Smooth muscle cell of the brain vasculature (primary cell): ENCODE measurements around the gene NTHL1.

ENCODE experiments used
- DNase-seq: peaks from one replicate; pipeline ENCODE4 v3.0.0-alpha.2; 2012; ENCODE audit warnings: low read depth, low spot score

Gene NTHL1

GRCh38 chr16:1997494-1998359 is 49.9 kb downstream of the NTHL1 start:
- no peak for DNase-seq

GRCh38 chr16:1993731-1994131 is 53.9 kb downstream of the NTHL1 start:
- no peak for DNase-seq

DNA sequence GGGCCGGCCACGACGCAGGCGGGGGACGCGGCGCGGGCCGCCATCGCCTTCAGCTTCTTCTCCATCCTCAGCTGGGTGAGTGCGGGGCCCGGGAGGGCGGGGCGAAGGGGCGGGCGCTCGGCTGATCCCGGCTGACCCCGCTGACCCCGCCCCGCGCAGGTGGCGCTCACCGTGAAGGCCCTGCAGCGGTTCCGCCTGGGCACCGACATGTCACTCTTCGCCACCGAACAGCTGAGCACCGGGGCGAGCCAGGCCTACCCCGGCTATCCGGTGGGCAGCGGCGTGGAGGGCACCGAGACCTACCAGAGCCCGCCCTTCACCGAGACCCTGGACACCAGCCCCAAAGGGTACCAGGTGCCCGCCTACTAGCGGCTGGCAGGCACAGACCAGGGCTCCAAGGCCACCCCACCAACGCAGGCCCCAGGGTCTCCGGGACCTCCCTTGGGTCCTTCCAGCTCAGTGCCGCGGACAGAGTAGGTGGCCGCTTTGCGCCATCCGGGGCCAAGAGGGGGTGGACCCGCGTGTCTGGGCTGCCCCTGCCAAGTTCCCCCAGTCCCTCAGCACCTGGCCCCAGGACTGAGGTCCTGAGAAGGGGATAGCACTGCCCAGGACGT is 54.8 kb downstream of the NTHL1 start:
- DNase-seq, result no peak

- peak; percentile 50 for DNase-seq
These were observed 55.5 kb downstream of the NTHL1 start for GRCh38 chr16:1991948-1992703.

GRCh38 chr16:1991588-1991947 is 56.1 kb downstream of the NTHL1 start:
- no peak for DNase-seq

DNA sequence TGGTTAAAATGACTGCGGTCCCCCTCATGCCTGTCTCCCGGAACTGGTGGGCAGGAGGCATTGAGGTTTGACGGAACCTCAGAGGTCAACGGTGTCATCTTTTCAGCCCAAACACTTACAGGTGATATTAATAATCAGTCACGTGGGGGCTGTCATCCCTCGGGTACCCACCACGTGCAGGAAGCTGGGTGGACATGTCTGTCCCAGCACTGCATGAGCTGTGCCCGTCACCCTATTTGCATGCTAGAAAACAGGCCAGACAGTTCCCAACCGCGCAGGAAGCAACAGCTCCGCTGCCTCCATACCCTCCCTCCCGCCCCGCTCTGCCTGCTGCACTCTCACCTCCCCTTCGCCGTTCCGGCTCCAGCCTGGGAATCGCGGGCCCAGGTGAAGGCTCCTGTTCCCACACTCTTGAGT is 56.5 kb downstream of the NTHL1 start:
- no peak for DNase-seq

DNA sequence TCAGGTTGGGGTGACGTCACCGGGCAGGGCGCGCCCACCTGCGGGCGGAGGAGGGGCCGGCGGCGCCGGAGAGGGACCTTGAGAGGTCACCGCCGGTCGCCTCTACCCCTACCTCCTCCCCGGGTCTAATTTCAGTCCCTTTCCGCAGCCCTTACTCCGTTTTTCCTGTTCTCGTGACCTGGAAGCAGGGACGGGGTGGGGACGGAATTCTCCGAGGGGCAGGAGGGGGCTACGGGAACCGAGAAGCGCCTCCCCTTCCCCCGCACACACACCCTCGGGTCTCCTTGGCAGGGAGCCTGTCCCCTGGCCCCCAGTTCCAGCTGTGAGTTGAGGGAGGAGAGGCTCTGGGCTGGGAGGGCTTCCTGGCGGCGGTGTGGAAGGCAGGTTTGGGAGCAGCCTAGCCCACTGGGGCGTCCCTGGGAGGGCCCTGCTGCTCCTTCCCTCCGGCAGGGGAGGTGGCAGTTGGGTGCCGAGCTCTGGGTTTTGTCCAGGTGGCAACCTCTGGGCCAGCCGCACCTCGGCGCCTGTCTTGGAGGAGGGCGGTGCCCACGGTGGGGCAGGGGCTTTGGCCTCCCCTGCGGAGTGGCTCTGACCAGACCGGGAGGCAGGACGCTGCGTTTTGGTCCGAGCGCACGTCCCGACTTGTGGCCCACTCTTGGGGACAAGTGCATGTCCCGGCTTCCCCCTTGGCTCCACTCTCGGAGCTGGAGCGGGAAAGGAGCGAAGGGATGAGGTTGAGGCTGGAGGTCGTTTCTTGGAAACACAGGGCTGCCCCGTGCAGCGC is 57.1 kb downstream of the NTHL1 start:
- DNase-seq, result no peak

- no peak for DNase-seq
These were observed 57.6 kb downstream of the NTHL1 start for GRCh38 chr16:1990101-1990350.
